Prostate gland (tissue), 2 donors: Measurements from ENCODE around the gene ANKRD33. TPM values are rescaled to one million over a fixed set of nuclear protein-coding genes. Genes with fewer than 3 reads are reported as not detected.

ENCODE experiments used
- DNase-seq: peaks from one replicate; pipeline ENCODE4 v3.0.0-alpha.2; 2019; ENCODE audit warnings: low spot score
- H3K27ac ChIP-seq, 2 donors: fragments of 200-600 bp; sonication (generic); 2 replicates each; pipeline ENCODE4 v1.5.1; 2017 to 2019
- H3K27me3 ChIP-seq: fragments of 200-600 bp; sonication (generic); replicated peaks from 2 replicates; pipeline ENCODE4 v1.5.1; 2019; ENCODE audit not compliant: insufficient read depth
- H3K36me3 ChIP-seq, 2 donors: fragments of 200-600 bp; sonication (generic); 1 replicate in 1 of 2; 2 replicates in 1 of 2; pipeline versions ENCODE4 v1.5.1 to v1.8.1; 2017 to 2019
- H3K4me1 ChIP-seq: fragments of 200-600 bp; sonication (generic); replicated peaks from 2 replicates; pipeline ENCODE4 v1.5.1; 2019
- H3K4me3 ChIP-seq, 2 donors: fragments of 200-600 bp; sonication (generic); 2 replicates each; pipeline ENCODE4 v1.5.1; 2017 to 2019
- H3K9me3 ChIP-seq: fragments of 200-600 bp; sonication (generic); 2 replicates; pipeline ENCODE4 v1.5.1; 2017
- POLR2A ChIP-seq: fragments of 450-650 bp; IDR thresholded peaks from one replicate; pipeline ENCODE4 v1.6.1; 2016; ENCODE audit warnings: antibody characterized with exemption, mild to moderate bottlenecking
- POLR2AphosphoS5 ChIP-seq: sonication (generic); formaldehyde crosslinking; IDR thresholded peaks from one replicate; pipeline ENCODE4 v1.6.1; 2017; ENCODE audit warnings: antibody characterized with exemption
- WGBS: methylation state at CpG from one replicate; pipeline ENCODE4 v1.1.5; 2018; 5-methylcytosine and 5-hydroxymethylcytosine counted together
- intact Hi-C: fragments of 100-400 bp; cut with DNase I; formaldehyde crosslinking; loops from one replicate; pipeline ENCODE4 v1.14.2; 2022
- total RNA-seq, 2 donors: library from RNA; depleted of rRNA; stranded (reverse); fragments of >200 nt; gene quantifications; one replicate each; pipeline ENCODE4 v1.1.0, GENCODE V29; 2016
- TF ChIP-seq, protein P1 (sequence below), 4 experiments: fragments of 200-600 bp in 2 of 4; fragments of 450-650 bp in 2 of 4; sonication (generic) in 2 of 4; IDR thresholded peaks; 1 replicate in 3 of 4; 2 replicates in 1 of 4; pipeline ENCODE4 v1.5.1; 2016 to 2019; ENCODE audit warnings: antibody characterized with exemption in 4 of 4, mild to moderate bottlenecking in 2 of 4, moderate library complexity in 2 of 4

The ANKRD33 gene
- total RNA-seq, 2 donors from 2014 or later: not detected

DNA sequence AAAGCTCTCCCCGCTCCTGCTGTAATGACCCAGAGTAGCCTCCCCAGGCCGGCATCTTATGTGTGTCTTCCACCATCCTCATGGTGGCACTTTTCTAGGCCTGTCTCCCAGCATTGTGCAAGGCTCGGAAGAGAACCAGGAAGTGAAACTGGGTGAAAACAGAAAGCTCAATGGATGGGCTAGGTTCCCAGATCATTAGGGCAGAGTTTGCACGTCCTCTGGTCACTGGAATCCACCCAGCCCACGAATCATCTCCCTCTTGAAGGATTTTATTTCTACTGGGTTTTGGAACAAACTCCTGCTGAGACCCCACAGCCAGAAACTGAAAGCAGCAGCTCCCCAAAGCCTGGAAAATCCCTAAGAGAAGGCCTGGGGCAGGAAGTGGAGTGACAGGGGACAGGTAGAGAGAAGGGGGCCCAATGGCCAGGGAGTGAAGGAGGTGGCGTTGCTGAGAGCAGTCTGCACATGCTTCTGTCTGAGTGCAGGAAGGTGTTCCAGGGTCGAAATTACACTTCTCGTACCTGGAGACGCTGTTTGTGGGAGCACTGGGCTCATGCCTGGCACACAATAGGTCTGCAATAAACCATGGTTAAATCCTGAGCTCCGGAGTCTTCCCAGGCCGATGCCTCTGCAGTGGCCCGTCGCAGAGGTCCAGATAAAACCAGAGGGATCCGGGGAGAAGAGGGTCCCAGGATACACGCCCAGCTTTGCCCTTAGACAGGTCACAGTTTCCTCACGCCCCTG is 35.0 kb downstream of the ANKRD33 start:
- Histone ChIP-seq H3K4me1 (no peaks in the 10 kb centered on the region), H3K27ac (no peak overlapping the region), H3K4me3 (no peak overlapping the region), H3K27me3 (no peaks in the 10 kb centered on the region), H3K36me3 (no peaks in the 10 kb centered on the region), H3K9me3 (no peaks in the 10 kb centered on the region)
- peak; percentile 20 for TF ChIP-seq POLR2AphosphoS5
- no peak for TF ChIP-seq POLR2A
- TF ChIP-seq, protein P1, sequence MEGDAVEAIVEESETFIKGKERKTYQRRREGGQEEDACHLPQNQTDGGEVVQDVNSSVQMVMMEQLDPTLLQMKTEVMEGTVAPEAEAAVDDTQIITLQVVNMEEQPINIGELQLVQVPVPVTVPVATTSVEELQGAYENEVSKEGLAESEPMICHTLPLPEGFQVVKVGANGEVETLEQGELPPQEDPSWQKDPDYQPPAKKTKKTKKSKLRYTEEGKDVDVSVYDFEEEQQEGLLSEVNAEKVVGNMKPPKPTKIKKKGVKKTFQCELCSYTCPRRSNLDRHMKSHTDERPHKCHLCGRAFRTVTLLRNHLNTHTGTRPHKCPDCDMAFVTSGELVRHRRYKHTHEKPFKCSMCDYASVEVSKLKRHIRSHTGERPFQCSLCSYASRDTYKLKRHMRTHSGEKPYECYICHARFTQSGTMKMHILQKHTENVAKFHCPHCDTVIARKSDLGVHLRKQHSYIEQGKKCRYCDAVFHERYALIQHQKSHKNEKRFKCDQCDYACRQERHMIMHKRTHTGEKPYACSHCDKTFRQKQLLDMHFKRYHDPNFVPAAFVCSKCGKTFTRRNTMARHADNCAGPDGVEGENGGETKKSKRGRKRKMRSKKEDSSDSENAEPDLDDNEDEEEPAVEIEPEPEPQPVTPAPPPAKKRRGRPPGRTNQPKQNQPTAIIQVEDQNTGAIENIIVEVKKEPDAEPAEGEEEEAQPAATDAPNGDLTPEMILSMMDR (IDR thresholded peaks at IDR 0.05): no peak
- 64% methylated on average over 16 of the region's 16 CpGs for WGBS
- no peak for DNase-seq
- intact Hi-C loops: no loop called here

DNA sequence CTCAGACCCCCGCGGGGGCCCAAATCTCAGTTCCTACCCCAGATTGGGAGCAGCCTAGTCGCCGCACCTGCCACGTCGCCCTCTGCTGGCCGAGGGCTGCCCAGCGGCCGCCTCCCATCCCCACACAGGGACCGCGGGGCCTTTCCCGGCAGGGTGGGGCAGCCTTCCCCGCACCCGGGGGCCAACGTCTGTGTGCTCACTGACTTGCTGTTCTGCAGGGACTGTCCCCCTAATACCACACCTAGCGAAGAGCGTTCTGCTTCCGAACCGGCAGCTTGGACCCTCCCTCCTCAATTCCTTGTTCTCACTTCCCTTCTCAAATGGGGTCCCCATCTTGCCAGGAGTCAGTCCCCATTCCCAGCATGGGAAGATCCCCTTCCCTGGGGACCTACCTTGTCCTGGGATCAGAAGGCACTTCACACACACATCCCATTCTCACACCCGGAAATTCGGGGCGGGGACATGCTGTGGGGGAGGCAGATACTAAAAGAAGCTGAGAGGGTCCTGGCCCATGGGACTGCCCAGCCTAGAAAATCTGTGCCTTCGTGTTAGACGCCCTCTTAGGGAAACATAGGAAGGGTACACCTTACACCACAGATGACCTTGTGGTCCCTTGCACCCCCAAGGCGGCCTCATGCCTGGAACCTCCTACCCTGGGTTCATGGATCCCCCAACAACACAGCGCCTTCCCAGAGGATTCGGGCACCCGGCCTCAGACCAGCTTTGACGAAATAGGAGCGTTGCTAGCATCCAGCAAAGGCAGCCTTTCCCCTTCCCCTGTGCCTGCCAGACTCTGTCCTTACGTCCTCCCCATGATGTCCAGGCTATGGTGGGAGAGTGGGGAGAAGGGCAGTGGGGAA is 35.8 kb downstream of the ANKRD33 start:
- H3K4me3 ChIP-seq: no peak overlapping the region
- no peak for TF ChIP-seq POLR2A
- TF ChIP-seq, protein P1 (IDR thresholded peaks at IDR 0.05): peak; percentile 37 to 63 (median 50)
- DNase-seq: no peak
- no peaks in the 10 kb centered on the region for H3K36me3 ChIP-seq
- no peaks in the 10 kb centered on the region for H3K27me3 ChIP-seq
- WGBS: 39% methylated on average over 31 of the region's 31 CpGs
- no peaks in the 10 kb centered on the region for H3K9me3 ChIP-seq
- no peaks in the 10 kb centered on the region for H3K4me1 ChIP-seq
- intact Hi-C loops: no loop called here
- H3K27ac ChIP-seq: no peak overlapping the region

DNA sequence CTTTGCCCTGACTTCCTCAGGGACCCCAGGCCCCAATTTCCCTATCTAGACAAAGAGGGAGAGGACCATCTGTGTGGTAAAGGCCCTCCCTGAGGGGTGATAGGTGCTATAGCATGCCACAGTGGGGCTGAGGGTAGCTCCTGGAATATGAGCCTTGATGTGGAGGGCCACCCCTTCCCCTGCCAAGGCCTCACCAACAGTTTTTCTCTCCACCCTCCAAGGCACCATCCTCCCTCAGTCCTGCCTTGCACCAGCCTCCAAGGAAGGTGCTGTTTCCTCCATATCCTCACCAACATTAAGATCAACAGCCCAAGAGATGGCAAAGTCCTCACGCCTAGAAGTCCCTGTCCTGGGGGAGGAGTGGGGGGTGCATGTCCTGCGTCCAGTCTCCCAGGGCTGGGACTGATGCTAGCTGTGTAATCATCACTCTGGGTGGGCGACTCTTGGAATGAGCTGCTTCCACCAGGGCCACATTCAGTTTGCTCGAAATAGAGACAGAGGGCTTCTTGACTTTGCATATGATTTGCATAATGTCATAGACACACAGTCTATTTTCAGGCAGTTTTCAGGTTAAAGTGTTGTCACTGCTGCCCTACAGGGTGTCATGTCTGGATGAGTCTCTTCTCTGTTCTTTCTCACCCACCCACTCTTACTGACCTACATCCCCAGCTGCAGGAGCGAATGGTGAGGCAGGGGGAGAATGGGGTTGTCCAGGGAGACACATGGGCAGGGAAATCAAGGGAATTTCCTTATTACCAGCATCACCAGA is 36.8 kb downstream of the ANKRD33 start:
- WGBS: 90% methylated on average over 4 of the region's 5 CpGs
- no peak overlapping the region for H3K4me3 ChIP-seq
- TF ChIP-seq POLR2AphosphoS5: no peak
- TF ChIP-seq, protein P1 (IDR thresholded peaks at IDR 0.05): no peak
- TF ChIP-seq POLR2A: no peak
- H3K4me1 ChIP-seq: no peaks in the 10 kb centered on the region
- intact Hi-C loops: no loop called here
- no peak overlapping the region for H3K27ac ChIP-seq
- no peaks in the 10 kb centered on the region for H3K36me3 ChIP-seq
- no peaks in the 10 kb centered on the region for H3K27me3 ChIP-seq
- no peaks in the 10 kb centered on the region for H3K9me3 ChIP-seq
- no peak for DNase-seq

DNA sequence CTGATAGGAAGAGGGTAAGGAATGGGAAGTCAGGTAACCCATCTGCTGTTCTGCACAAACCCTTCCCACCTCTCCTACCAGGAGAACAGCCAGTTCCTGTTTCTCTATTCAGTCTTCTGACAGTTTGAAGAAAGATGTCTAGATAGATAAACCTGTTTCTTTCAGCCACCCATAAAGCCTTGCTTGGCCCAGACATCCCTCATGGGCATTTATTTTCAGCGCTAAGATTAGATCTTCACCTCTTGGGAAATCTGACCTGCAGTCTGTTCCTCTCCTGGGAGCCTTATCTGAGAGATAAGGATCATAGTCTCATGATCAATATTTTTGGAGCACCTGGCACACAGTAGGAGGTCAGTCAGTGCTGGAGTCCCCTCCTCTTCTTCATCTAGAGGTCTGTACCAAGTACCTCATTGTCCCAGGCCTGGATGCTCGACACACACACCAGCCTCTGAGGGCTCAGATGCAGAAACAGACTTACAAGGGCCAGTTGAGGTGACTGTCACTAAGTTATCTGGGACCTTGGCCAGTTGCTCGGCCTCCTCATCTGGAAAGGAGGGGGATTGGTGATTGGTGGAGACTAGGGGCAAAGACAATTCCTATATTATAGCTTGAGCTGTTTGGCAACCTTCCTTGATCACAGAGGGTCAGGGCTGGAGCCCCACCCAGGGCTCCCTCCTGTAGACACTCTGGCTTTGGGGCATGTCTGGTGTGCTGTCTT is 37.6 kb downstream of the ANKRD33 start:
- no peak for DNase-seq
- TF ChIP-seq POLR2A (no peak), POLR2AphosphoS5 (no peak)
- TF ChIP-seq, protein P1 (IDR thresholded peaks at IDR 0.05): no peak
- Histone ChIP-seq H3K4me3 (no peak overlapping the region), H3K36me3 (no peaks in the 10 kb centered on the region), H3K9me3 (no peaks in the 10 kb centered on the region), H3K27ac (no peak overlapping the region), H3K27me3 (no peaks in the 10 kb centered on the region), H3K4me1 (no peaks in the 10 kb centered on the region)
- 67% methylated on average over 3 of the region's 3 CpGs for WGBS
- intact Hi-C loops: no loop called here
